Stromal cell of bone marrow (primary cell): ENCODE results near the gene FBXW7.

Source experiments
- DNase-seq: peaks from one replicate; pipeline ENCODE4 v3.0.0-alpha.2; 2012; ENCODE audit warnings: low read depth

The FBXW7 gene

GRCh38 chr4:152328582-152328981, 207.3 kb downstream of the FBXW7 start:
- peak; percentile 14 for DNase-seq

GRCh38 chr4:152327606-152328453, 208.1 kb downstream of the FBXW7 start:
- DNase-seq: no peak

GRCh38 chr4:152325831-152326230, 210.1 kb downstream of the FBXW7 start:
- no peak for DNase-seq

- DNase-seq: no peak
These were observed 212.7 kb downstream of the FBXW7 start for GRCh38 chr4:152323221-152323620.

GRCh38 chr4:152322656-152323055, 213.2 kb downstream of the FBXW7 start:
- DNase-seq: no peak

GRCh38 chr4:152321923-152322322, 214.0 kb downstream of the FBXW7 start:
- DNase-seq: no peak

GRCh38 chr4:152321398-152321797, 214.5 kb downstream of the FBXW7 start:
- DNase-seq: no peak

GRCh38 chr4:152316969-152317368, 218.9 kb downstream of the FBXW7 start:
- peak; percentile 57 for DNase-seq

GRCh38 chr4:152310257-152310656, 225.6 kb downstream of the FBXW7 start:
- peak; percentile 9 for DNase-seq

- DNase-seq: no peak
These were observed 226.5 kb downstream of the FBXW7 start for GRCh38 chr4:152309418-152309817.

GRCh38 chr4:152308951-152309350, 226.9 kb downstream of the FBXW7 start:
- DNase-seq: no peak

GRCh38 chr4:152307669-152308068, 228.2 kb downstream of the FBXW7 start:
- DNase-seq: no peak

GRCh38 chr4:152306541-152306940, 229.4 kb downstream of the FBXW7 start:
- no peak for DNase-seq

- DNase-seq: peak; percentile 39
These were observed 231.7 kb downstream of the FBXW7 start for GRCh38 chr4:152304220-152304619.

- DNase-seq: no peak
These were observed 234.5 kb downstream of the FBXW7 start for GRCh38 chr4:152301381-152301780.

- no peak for DNase-seq
These were observed 236.3 kb downstream of the FBXW7 start for GRCh38 chr4:152299553-152299952.

GRCh38 chr4:152296386-152296785, 239.5 kb downstream of the FBXW7 start:
- DNase-seq: no peak

- no peak for DNase-seq
These were observed 241.1 kb downstream of the FBXW7 start for GRCh38 chr4:152294765-152295164.

- no peak for DNase-seq
These were observed 241.6 kb downstream of the FBXW7 start for GRCh38 chr4:152294331-152294730.

- no peak for DNase-seq
These were observed 242.4 kb downstream of the FBXW7 start for GRCh38 chr4:152293527-152293926.

- no peak for DNase-seq
These were observed 245.4 kb downstream of the FBXW7 start for GRCh38 chr4:152290366-152290921.

GRCh38 chr4:152289941-152290340, 246.0 kb downstream of the FBXW7 start:
- peak; percentile 33 for DNase-seq

GRCh38 chr4:152289541-152289940, 246.4 kb downstream of the FBXW7 start:
- no peak for DNase-seq
